Endothelial cell of umbilical vein (primary cell): ENCODE measurements around the gene MMAA. TPM values are rescaled to one million over a fixed set of nuclear protein-coding genes. Genes with fewer than 3 reads are reported as not detected.

Source experiments
- BruUV-seq: library from RNA; stranded (reverse); fragments of 400-500 nt; replicated peaks from 2 replicates; lab custom pipeline; 2021; lab: Mats Ljungman, UMichigan
- CTCF ChIA-PET: fragments of 300-600, 350-600 bp; sonication (Branson Sonifier 250); formaldehyde crosslinking; loops from one replicate; lab custom pipeline; 2021; ENCODE audit warnings: antibody characterized with exemption, inconsistent platforms; lab: Charles Lee
- POLR2A ChIA-PET: fragments of 300-600, 350-600 bp; sonication (Branson Sonifier 250); formaldehyde crosslinking; loops from one replicate; lab custom pipeline; 2021; ENCODE audit warnings: antibody characterized with exemption, inconsistent platforms; lab: Charles Lee
- DNase-seq: peaks from one replicate; pipeline ENCODE4 v3.0.0-alpha.2; 2011; ENCODE audit warnings: low read depth, low spot score
- FAIRE-seq: peaks from 2 replicates; lab custom pipeline; 2011; peaks lifted over from hg19 to GRCh38; lab: Jason Lieb, UNC
- H2AFZ ChIP-seq: 2 replicates; pipeline ENCODE4 v1.6.0; 2012; ENCODE audit warnings: low read depth, low read length, control low read depth, inconsistent platforms
- H3K27ac ChIP-seq: 2 replicates; pipeline ENCODE4 v1.5.1; 2011; ENCODE audit warnings: low read depth, mild to moderate bottlenecking, control low read depth, low read length, moderate library complexity; ENCODE audit not compliant: insufficient read depth
- H3K27me3 ChIP-seq, 2 experiments: 2 replicates each; pipeline versions ENCODE4 v1.6.0 to v1.6.1; 2011; ENCODE audit warnings: low read length in 2 of 2, mixed read lengths in 1 of 2; ENCODE audit not compliant: control insufficient read depth in 2 of 2, insufficient read depth in 2 of 2
- H3K36me3 ChIP-seq, 2 experiments: 2 replicates in 1 of 2; 3 replicates in 1 of 2; pipeline ENCODE4 v1.5.1; 2011; ENCODE audit warnings: low read length in 2 of 2, mild to moderate bottlenecking in 1 of 2, moderate library complexity in 1 of 2; ENCODE audit not compliant: control insufficient read depth in 2 of 2, insufficient read depth in 2 of 2; ENCODE audit errors: extremely low read depth in 1 of 2
- H3K4me1 ChIP-seq: 3 replicates; pipeline ENCODE4 v1.5.1; 2011; ENCODE audit warnings: mild to moderate bottlenecking, low read length; ENCODE audit not compliant: control insufficient read depth, insufficient read depth; ENCODE audit errors: extremely low read depth
- H3K4me2 ChIP-seq: 2 replicates; pipeline ENCODE4 v1.6.1; 2011; ENCODE audit warnings: low read length, control low read depth, mixed read lengths; ENCODE audit not compliant: insufficient read depth
- H3K4me3 ChIP-seq, 3 experiments: fragments of 200-600 bp in 1 of 3; sonication (generic), shearing (Covaris generic) in 1 of 3; replicated peaks in 1 of 3; 2 replicates each; pipeline ENCODE4 v1.5.1; 2011 to 2016; ENCODE audit warnings: control low read depth in 3 of 3, low read length in 3 of 3, mild to moderate bottlenecking in 2 of 3, inconsistent platforms in 1 of 3, low read depth in 1 of 3, moderate library complexity in 1 of 3; ENCODE audit not compliant: insufficient read depth in 1 of 3
- H3K79me2 ChIP-seq: 2 replicates; pipeline ENCODE4 v1.6.0; 2012; ENCODE audit warnings: low read length, inconsistent platforms; ENCODE audit not compliant: control insufficient read depth, insufficient read depth
- H3K9ac ChIP-seq: replicated peaks from 2 replicates; pipeline ENCODE3; 2011; ENCODE audit warnings: low read length, control low read depth; ENCODE audit not compliant: insufficient read depth; ENCODE audit errors: extremely low read depth
- H3K9me1 ChIP-seq: replicated peaks from 3 replicates; pipeline ENCODE4 v1.6.0; 2011; ENCODE audit warnings: mild to moderate bottlenecking, low read length; ENCODE audit not compliant: control insufficient read depth, insufficient read depth; ENCODE audit errors: extremely low read depth
- H3K9me3 ChIP-seq: replicated peaks from 2 replicates; pipeline ENCODE4 v1.5.1; 2012; ENCODE audit warnings: low read length, inconsistent platforms; ENCODE audit not compliant: control insufficient read depth, insufficient read depth
- H4K20me1 ChIP-seq: replicated peaks from 2 replicates; pipeline ENCODE3; 2011; ENCODE audit warnings: mild to moderate bottlenecking, low read length; ENCODE audit not compliant: control insufficient read depth, insufficient read depth; ENCODE audit errors: extremely low read depth
- EZH2 ChIP-seq: IDR thresholded peaks from 2 replicates; pipeline ENCODE4 v1.6.1; 2012; ENCODE audit warnings: borderline replicate concordance, low read depth, mild to moderate bottlenecking, moderate library complexity, low read length, inconsistent platforms; ENCODE audit not compliant: severe bottlenecking
- FOS ChIP-seq: IDR thresholded peaks from 2 replicates; pipeline ENCODE4 v1.6.1; 2011; ENCODE audit warnings: mild to moderate bottlenecking, low read length, moderate library complexity, borderline replicate concordance; ENCODE audit not compliant: insufficient read depth
- GATA2 ChIP-seq: IDR thresholded peaks from 2 replicates; pipeline ENCODE4 v1.7.0; 2011; ENCODE audit warnings: low read depth, mild to moderate bottlenecking, moderate library complexity, mixed read lengths, low read length; ENCODE audit not compliant: insufficient read length, insufficient read depth
- JUN ChIP-seq: IDR thresholded peaks from 2 replicates; pipeline ENCODE4 v1.6.1; 2011; ENCODE audit warnings: borderline replicate concordance, low read depth; ENCODE audit not compliant: insufficient read length, insufficient read depth
- MYC ChIP-seq: IDR thresholded peaks from one replicate; pipeline ENCODE4 v1.6.1; 2011; ENCODE audit warnings: mild to moderate bottlenecking, low read depth, low read length
- POLR2A ChIP-seq: IDR thresholded peaks from 2 replicates; pipeline ENCODE4 v1.6.1; 2012; ENCODE audit warnings: low read depth, mild to moderate bottlenecking, control low read depth, low read length
- POLR2AphosphoS5 ChIP-seq: IDR thresholded peaks from 2 replicates; pipeline ENCODE4 v1.6.1; 2012; ENCODE audit warnings: low read depth, mild to moderate bottlenecking, control low read depth, low read length, moderate library complexity; ENCODE audit not compliant: insufficient read depth
- dilution Hi-C: fragments of 300-500 bp; cut with MboI; formaldehyde crosslinking; loops from one replicate; pipeline ENCODE4 v1.15.0; 2019; ENCODE audit warnings: low sequenced_read_pairs; ENCODE audit not compliant: extremely low pct_ligation_motif_present
- intact Hi-C: fragments of 100-400 bp; cut with micrococcal nuclease; formaldehyde crosslinking; loops from one replicate; pipeline ENCODE4 v1.10.0; 2022
- polyA plus RNA-seq, 4 experiments: library from polyadenylated mRNA; depleted of rRNA in 3 of 4; stranded (reverse) in 3 of 4; unstranded in 1 of 4; fragments of >200 nt; gene quantifications; 2 replicates each; pipeline versions ENCODE4 v1.2.1 to v1.2.3, GENCODE V29; 2011 to 2012; ENCODE audit warnings: missing spikeins in 1 of 4
- total RNA-seq: library from RNA; stranded (reverse); gene quantifications from 2 replicates; pipeline ENCODE4 v1.2.3, GENCODE V29; 2021
- TF ChIP-seq, protein P1 (sequence below): IDR thresholded peaks from 2 replicates; pipeline ENCODE4 v1.6.1; 2011; ENCODE audit not compliant: insufficient read depth, insufficient read length
- TF ChIP-seq, protein P2 (sequence below), 2 donors: IDR thresholded peaks; 1 replicate in 1 of 2; 2 replicates in 1 of 2; pipeline ENCODE4 v1.5.1; 2011; ENCODE audit warnings: low read length in 2 of 2, mild to moderate bottlenecking in 2 of 2, moderate library complexity in 2 of 2, control low read depth in 1 of 2, inconsistent platforms in 1 of 2, low read depth in 1 of 2; ENCODE audit not compliant: insufficient read depth in 1 of 2; ENCODE audit errors: extremely low read depth in 1 of 2

Gene MMAA
- total and polyA plus RNA-seq, 2 donors (not counting 3 experiments of a cell fraction or from before 2014, with no cell fraction given): 2.2 to 5.1 TPM

- no TSS peak for BruUV-seq
- TF ChIP-seq FOS (no peak), POLR2AphosphoS5 (no peak), POLR2A (no peak), GATA2 (no peak), EZH2 (no peak), JUN (no peak), MYC (no peak)
- TF ChIP-seq, protein P1, sequence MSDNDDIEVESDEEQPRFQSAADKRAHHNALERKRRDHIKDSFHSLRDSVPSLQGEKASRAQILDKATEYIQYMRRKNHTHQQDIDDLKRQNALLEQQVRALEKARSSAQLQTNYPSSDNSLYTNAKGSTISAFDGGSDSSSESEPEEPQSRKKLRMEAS: no peak
- TF ChIP-seq, protein P2, sequence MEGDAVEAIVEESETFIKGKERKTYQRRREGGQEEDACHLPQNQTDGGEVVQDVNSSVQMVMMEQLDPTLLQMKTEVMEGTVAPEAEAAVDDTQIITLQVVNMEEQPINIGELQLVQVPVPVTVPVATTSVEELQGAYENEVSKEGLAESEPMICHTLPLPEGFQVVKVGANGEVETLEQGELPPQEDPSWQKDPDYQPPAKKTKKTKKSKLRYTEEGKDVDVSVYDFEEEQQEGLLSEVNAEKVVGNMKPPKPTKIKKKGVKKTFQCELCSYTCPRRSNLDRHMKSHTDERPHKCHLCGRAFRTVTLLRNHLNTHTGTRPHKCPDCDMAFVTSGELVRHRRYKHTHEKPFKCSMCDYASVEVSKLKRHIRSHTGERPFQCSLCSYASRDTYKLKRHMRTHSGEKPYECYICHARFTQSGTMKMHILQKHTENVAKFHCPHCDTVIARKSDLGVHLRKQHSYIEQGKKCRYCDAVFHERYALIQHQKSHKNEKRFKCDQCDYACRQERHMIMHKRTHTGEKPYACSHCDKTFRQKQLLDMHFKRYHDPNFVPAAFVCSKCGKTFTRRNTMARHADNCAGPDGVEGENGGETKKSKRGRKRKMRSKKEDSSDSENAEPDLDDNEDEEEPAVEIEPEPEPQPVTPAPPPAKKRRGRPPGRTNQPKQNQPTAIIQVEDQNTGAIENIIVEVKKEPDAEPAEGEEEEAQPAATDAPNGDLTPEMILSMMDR (IDR thresholded peaks at IDR 0.05; ENCODE audit: extremely low read depth in 1 of 2, insufficient read depth in 1 of 2, low read depth in 1 of 2, low read length in 2 of 2): no peak
- dilution Hi-C loops (no loop called here), intact Hi-C loops (no loop called here)
- H3K27ac ChIP-seq: no peak overlapping the region
- H3K4me2 ChIP-seq: no peak overlapping the region
- H3K9me3 ChIP-seq: no peaks in the 10 kb centered on the region
- no peak overlapping the region for H3K4me3 ChIP-seq
- H3K4me1 ChIP-seq: peaks cover 8% of the 10 kb centered on the region
- no peak overlapping the region for H2AFZ ChIP-seq
- no peaks in the 10 kb centered on the region for H3K79me2 ChIP-seq
- no peaks in the 10 kb centered on the region for H4K20me1 ChIP-seq
- ChIA-PET CTCF (interaction anchor here (1.2 to 2.7 kb wide), 2 partner anchors 11 to 387 kb away, joined by 3 to 8 read pairs; no protein-coding TSS in a partner anchor), POLR2A (no interaction called here)
- DNase-seq: no peak
- no peaks in the 10 kb centered on the region for H3K36me3 ChIP-seq
- H3K27me3 ChIP-seq: peaks cover 6% of the 10 kb centered on the region in 2 experiments
- H3K9ac ChIP-seq: no peak overlapping the region
- no peak for FAIRE-seq
- no peaks in the 10 kb centered on the region for H3K9me1 ChIP-seq
These were observed 13.2 kb upstream of the MMAA start for GRCh38 chr4:145605941-145606340.
